Right ventricle myocardium inferior (tissue), 1 donor: ENCODE results near the gene OXA1L. TPM values are rescaled to one million over a fixed set of nuclear protein-coding genes. Genes with fewer than 3 reads are reported as not detected.
"Not testable (repeated sequence)": the region's sequence is repeated elsewhere in the genome, so short reads cannot be mapped to it uniquely, and the experiment has no call there.

Source experiments
- ATAC-seq: fragments of 200-7000 bp; cut with Tn5 transposase; one replicate; pipeline ENCODE4 v1.9.1; 2020; ENCODE audit warnings: mild to moderate bottlenecking, moderate library complexity
- DNase-seq: peaks from one replicate; pipeline ENCODE4 v3.0.0; 2021; ENCODE audit errors: missing footprints
- intact Hi-C: fragments of 100-400 bp; cut with DNase I; formaldehyde crosslinking; loops from one replicate; pipeline ENCODE4 v1.11.0; 2022
- total RNA-seq: library from RNA; stranded (reverse); fragmentation: NEBNext Ultra II Directional; extraction: Animal tissue kit (Norgen Biotek cat#: 25700); gene quantifications from one replicate; pipeline ENCODE4 v1.2.1, GENCODE V29; 2021
- donor health status: DM: no; HTN: yes; CAD: no; lungs with severe emphysema.

OXA1L gene
- total RNA-seq, 1 donor from 2014 or later, result 170 TPM

- intact Hi-C loops, result no loop called here
- DNase-seq (no peak), ATAC-seq (no peak)
These were observed 25.7 kb downstream of the OXA1L start for GRCh38 chr14:22792158-22792557.

DNA sequence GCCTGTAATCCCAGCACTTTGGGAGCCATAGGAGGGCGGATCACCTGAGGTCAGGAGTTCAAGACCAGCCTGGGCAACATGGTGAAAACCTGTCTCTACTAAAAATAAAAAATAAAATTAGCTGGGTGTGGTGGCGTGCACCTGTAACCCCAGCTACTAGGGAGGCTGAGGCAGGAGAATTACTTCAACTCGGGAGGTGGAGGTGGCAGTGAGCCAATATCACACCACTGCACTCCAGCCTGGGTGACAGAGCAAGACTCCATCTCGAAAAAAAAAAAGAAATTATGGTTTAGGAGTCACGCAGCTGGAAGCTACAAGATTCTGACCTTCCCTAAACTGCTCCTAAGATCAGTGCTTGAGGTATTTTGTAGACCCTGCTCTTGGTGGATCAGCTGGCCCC lies 27.1 kb downstream of the OXA1L start:
- intact Hi-C loops, DNase-seq, ATAC-seq: not testable (repeated sequence)

GRCh38 chr14:22793976-22794375 lies 27.5 kb downstream of the OXA1L start:
- no peak for ATAC-seq
- intact Hi-C loops, result no loop called here
- no peak for DNase-seq

- intact Hi-C loops, result no loop called here
- ATAC-seq (no peak), DNase-seq (no peak)
These were observed 28.1 kb downstream of the OXA1L start for GRCh38 chr14:22794551-22794951.

DNA sequence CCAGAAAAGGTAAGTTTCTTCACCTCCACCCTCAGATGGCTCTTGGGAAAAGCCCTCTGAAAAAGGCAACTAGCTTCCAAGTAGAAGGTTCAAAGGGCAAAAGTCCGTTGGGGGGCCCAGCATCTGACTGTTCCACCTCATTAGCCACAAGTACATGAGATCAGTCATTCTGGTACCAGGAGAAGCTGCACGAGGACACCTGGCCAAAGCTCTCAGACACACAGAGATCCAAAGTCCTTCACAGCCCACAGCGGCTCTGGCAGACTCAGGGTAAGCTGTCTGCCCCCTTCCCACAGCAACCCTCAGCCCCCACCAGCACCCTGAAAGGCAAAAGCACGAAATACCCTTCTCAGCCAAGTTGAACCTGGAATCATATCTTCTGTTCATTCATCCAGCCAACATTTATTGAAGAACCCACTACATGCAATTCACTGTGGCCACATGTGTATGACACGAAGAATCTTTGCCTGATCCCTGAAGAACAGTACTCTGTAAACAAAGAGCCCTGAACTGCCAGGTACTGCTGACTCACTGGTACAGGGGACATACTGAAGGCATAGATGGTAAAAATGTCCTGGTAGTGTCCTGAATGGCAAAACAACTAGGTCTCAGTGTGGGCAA lies 29.7 kb downstream of the OXA1L start:
- no peak for ATAC-seq
- intact Hi-C loops, result no loop called here
- no peak for DNase-seq

DNA sequence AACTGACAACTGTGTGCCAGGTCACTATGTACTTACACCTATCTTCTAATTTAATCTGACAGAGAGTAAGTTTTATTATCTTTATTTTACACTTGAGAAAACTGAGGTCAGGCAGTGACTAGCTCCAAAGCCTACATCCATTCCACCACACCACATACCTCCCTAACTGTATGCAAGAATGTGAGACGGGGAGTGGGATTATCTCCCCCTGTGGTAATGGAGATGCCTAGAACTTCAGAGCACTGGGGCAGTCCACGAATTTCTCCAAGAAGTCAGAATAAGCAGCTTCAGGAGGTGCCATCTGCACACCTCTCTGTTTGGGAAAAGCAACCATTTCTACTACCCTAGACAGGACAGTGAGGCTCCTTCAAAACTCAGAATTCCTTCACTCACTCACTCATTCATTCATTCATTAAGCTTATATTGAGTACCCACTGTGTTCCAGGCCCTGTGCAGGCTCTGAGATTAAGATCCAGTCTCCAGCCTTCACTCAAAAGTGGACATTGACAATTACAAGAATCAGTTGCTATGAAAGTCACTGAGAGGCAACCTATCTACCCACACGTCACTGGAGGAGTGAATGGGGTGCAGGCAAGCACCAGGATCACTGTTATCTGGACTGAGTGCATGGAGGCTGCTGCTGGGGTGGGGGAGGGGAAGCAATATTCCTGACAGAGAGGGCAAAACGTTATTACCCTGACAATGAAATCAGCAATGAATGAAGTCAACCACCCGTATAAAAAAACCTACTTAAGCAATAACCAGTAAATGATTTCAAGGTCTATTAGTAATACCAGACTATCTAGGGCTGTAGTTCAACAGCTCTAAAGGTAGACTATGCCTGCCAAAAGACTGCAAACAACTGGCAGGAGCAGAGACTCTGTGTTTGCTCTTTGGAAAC lies 30.8 kb downstream of the OXA1L start:
- DNase-seq (no peak), ATAC-seq (no peak)
- intact Hi-C loops, result no loop called here

DNA sequence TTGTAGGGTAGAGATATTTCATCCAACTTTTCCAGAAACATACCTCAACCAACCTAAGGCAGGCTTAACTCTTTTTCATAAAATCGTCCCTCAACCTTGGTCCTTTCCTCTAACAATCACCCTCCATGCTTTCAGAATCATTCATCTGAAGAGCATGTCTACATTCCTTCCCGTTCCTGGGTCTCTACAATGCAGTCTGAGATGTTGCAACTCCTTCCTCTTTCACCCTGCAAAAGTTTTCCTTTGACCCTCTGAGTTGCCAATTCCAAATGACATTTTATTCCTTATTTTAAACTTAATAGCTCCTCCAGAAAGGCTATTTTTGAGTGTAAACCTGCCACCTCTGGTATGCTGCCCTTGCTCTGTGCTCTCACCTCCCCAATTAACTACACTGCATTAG lies 32.0 kb downstream of the OXA1L start:
- DNase-seq (no peak), ATAC-seq (no peak)
- intact Hi-C loops, result no loop called here

DNA sequence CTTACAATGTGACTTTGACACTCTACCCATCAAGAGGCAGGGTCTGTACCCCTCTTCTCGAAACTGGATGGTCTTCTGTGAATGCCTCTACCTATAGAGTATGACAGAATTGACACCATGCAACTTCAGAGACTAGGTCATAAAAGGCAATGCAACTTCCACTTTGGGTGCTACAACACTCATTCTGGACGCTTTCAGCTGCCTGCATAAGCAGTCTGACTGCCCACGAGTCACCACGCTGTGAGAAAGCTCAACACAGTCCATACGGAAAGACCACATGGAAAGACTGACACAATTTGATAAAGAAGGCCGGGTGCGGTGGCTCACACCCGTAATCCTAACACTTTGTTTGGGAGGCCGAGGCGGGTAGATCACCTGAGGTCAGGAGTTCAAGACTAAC lies 33.9 kb downstream of the OXA1L start:
- no peak for DNase-seq
- no peak for ATAC-seq
- intact Hi-C loops, result no loop called here

DNA sequence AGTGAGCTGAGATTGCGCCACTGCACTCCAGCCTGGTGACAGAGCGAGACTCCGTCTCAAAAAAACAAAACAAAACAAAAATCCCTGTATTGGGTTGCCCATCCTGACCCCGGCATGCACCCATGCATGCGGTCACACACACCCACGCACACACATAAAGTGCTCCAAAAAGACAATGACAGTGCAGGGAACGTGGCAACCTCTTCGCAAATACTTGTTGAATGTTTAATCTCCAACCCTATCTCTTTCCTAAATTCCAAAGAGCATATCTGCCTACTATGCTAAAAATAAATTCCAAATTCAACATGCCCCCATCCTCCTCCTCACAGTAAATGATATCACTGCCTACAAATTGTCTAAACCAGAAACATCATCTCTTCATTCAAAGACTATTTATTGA lies 35.2 kb downstream of the OXA1L start:
- intact Hi-C loops, result no loop called here
- DNase-seq, result no peak
- no peak for ATAC-seq

DNA sequence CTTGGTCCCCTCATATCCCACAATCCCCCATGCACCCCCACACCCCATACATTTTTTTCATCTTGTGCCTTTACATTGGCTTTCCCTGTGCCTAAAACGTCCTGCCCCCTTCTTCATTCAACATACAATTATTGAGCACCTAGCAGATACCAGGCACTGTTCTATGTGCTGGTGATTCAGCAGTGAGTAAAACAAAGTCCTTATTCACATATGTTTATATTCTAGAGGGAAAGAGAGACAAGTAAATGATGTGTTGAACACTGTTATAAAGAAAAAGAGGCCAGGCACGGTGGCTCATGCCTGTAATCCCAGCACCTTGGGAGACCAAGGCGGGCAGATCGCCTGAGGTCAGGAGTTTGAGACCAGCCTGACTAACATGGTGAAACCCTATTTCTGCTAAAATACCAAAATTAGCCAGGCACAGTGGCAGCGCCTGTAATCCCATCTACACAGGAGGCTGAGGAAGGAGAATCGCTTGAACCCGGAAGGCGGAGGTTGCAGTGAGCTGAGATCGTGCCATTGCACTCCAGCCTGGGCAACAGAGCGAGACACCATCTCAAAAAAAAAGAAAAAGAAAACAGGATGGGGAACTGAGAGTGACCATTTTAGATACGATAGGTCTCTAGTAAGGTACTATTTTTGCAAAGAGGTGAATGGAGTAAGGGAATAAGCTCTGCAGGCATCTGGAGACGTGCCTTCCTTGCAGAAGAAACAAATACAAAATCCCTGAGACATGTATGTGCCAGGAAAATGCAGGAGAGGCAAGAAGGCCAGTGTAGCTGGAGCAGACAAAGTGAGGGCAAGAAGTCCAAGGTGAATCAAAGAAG lies 36.6 kb downstream of the OXA1L start:
- DNase-seq (no peak), ATAC-seq (no peak)
- intact Hi-C loops, result no loop called here

DNA sequence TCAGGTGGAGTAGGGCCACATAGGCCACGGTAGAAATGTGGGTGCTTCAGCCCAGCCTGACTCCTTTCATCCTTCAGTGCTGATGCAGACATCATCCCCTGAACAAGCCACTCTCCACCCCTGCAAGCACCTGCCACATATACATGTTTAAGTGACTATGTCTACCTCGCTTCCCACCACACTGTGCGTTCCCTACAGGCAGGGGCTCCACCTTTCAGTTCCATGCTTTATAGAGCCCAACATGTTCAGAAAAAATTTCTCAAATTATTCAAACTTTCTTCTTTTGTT lies 37.1 kb downstream of the OXA1L start:
- no peak for ATAC-seq
- intact Hi-C loops, result no loop called here
- DNase-seq, result no peak

DNA sequence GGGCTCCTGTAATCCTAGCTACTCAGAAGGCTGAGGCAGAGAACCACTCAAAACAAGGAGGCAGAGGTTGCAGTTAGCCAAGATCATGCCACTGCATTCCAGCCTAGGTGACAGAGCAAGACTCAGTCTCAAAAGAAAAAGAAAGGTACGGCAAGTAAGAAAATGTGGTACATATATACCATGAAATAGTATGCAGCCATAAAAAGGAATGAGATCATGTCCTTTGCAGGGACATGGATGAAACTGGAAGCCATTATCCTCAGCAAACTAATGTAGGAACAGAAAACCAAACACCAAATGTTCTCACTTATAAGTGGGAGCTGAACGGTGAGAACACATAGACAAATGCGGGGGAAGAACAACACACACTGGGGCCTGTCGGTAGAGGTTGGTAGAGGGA lies 38.7 kb downstream of the OXA1L start:
- ATAC-seq, intact Hi-C loops, DNase-seq: not testable (repeated sequence)

DNA sequence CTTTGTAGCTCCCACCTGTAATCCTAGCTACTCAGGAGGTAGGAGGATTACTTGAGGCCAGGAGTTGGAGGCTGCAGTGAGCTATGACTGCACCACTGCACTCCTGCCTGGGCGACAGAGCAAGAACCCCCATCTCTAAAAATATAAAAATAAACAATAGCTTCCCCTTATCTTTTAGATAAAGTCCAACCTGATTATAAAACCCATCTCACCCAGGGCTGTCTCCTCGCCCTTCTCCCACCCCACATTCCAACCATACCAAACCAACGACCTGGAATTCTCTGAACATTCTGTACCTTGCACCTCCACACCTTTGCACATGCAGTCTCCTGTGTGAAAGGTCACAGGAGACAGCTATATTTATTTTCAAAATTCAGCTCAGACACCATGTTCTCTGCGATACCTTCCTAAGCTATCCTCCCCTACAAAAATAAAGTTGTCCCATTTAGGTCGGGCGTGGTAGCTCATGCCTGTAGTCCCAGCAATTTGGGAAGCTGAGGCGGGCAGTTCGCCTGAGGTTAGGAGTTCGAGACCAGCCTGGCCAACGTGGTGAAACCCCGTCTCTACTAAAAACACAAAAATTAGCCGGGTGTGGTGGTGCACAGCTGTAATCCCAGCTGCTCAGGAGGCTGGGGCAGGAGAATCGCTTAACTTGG lies 41.1 kb downstream of the OXA1L start:
- intact Hi-C loops, result no loop called here
- DNase-seq (no peak), ATAC-seq (no peak)

GRCh38 chr14:22808388-22809209 lies 42.1 kb downstream of the OXA1L start:
- intact Hi-C loops, result no loop called here
- DNase-seq (no peak), ATAC-seq (no peak)

- intact Hi-C loops, result no loop called here
- ATAC-seq (no peak), DNase-seq (no peak)
These were observed 45.2 kb downstream of the OXA1L start for GRCh38 chr14:22811722-22812121.

DNA sequence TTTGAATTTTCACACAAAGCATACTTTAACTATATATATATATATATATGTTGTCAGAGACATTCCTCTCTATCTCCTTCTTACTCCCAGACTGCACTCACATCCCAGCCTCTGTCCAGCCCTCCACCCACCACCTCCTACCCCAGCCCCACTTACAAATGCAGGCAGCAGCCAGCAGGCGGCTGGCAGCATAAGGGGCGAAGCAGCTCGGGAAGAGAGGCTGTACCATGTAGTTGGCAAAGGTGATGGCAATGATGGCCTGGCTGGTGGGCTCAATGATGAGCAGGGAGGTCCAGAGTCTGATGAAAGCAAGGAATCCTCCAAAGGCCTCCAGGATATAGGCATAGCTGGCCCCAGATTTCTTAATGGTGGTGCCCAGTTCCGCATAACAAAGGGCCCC lies 46.3 kb downstream of the OXA1L start:
- DNase-seq (no peak), ATAC-seq (no peak)
- intact Hi-C loops, result no loop called here

- DNase-seq (no peak), ATAC-seq (no peak)
- intact Hi-C loops, result no loop called here
These were observed 46.7 kb downstream of the OXA1L start for GRCh38 chr14:22813145-22813544.

DNA sequence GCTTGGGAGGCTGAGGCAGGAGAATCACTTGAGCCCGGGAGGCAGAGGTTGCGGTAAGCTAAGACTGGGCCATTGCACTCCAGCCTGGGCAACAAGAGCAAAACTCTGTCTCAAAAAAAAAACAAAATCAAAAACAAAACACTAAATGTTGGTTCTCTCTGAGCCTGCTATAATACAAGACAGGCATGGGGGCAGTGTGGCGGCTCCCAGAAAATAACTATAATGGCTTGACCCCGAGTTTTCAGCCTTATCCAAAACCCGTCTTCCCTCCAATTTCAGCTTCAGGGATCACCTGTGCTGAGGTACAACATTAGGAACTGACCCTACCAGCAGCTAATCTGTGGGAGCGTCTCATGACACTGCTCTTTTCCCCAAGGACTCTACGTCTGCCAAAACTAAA lies 47.9 kb downstream of the OXA1L start:
- ATAC-seq (no peak), DNase-seq (no peak)
- intact Hi-C loops, result no loop called here
